C1 segment of cervical spinal cord (tissue), 14 donors: Measurements from ENCODE around the gene DAB2IP.

ENCODE experiments used
- DNase-seq, 14 donors: peaks; one replicate each; lab custom pipeline; 2025; lab: John Stamatoyannopoulos, UW

DAB2IP gene

GRCh38 chr9:121662359-121662758 is 10.9 kb downstream of the DAB2IP start:
- no peak for DNase-seq

GRCh38 chr9:121662891-121663580 is 11.6 kb downstream of the DAB2IP start:
- DNase-seq = no peak

GRCh38 chr9:121663591-121663990 is 12.2 kb downstream of the DAB2IP start:
- DNase-seq = no peak

GRCh38 chr9:121666294-121666693 is 14.9 kb downstream of the DAB2IP start:
- no peak for DNase-seq

GRCh38 chr9:121667214-121667613 is 15.8 kb downstream of the DAB2IP start:
- no peak for DNase-seq

- DNase-seq = no peak
Measured at GRCh38 chr9:121667890-121668289, 16.5 kb downstream of the DAB2IP start.

GRCh38 chr9:121670431-121670830 is 19.0 kb downstream of the DAB2IP start:
- no peak for DNase-seq

GRCh38 chr9:121671612-121672155 is 20.2 kb downstream of the DAB2IP start:
- DNase-seq = no peak

GRCh38 chr9:121672213-121672612 is 20.8 kb downstream of the DAB2IP start:
- no peak for DNase-seq

- DNase-seq = no peak
Measured at GRCh38 chr9:121672986-121673385, 21.6 kb downstream of the DAB2IP start.

- DNase-seq = no peak
Measured at GRCh38 chr9:121673576-121673975, 22.1 kb downstream of the DAB2IP start.

GRCh38 chr9:121674017-121674416 is 22.6 kb downstream of the DAB2IP start:
- DNase-seq = no peak

- no peak for DNase-seq
Measured at GRCh38 chr9:121674952-121675351, 23.5 kb downstream of the DAB2IP start.

GRCh38 chr9:121675381-121675780 is 23.9 kb downstream of the DAB2IP start:
- no peak for DNase-seq

- peak in 1 of 14 donors; percentile 88 for DNase-seq
Measured at GRCh38 chr9:121675969-121676822, 24.8 kb downstream of the DAB2IP start.

- no peak for DNase-seq
Measured at GRCh38 chr9:121676926-121677325, 25.5 kb downstream of the DAB2IP start.

GRCh38 chr9:121678501-121679022 is 27.1 kb downstream of the DAB2IP start:
- DNase-seq = no peak

- no peak for DNase-seq
Measured at GRCh38 chr9:121679901-121680635, 28.6 kb downstream of the DAB2IP start.

- no peak for DNase-seq
Measured at GRCh38 chr9:121681404-121681803, 30.0 kb downstream of the DAB2IP start.

- DNase-seq = peak in 1 of 14 donors; percentile 32
Measured at GRCh38 chr9:121682201-121682600, 30.8 kb downstream of the DAB2IP start.

- DNase-seq = no peak
Measured at GRCh38 chr9:121682926-121683515, 31.6 kb downstream of the DAB2IP start.
